ENCODE measurements around the gene OCLN. TPM values are rescaled to one million over a fixed set of nuclear protein-coding genes. Genes with fewer than 3 reads are reported as not detected.

Gene OCLN
- total and polyA plus RNA-seq, 4 donors: 9.9 to 53.9 (median 19.0) TPM

DNA sequence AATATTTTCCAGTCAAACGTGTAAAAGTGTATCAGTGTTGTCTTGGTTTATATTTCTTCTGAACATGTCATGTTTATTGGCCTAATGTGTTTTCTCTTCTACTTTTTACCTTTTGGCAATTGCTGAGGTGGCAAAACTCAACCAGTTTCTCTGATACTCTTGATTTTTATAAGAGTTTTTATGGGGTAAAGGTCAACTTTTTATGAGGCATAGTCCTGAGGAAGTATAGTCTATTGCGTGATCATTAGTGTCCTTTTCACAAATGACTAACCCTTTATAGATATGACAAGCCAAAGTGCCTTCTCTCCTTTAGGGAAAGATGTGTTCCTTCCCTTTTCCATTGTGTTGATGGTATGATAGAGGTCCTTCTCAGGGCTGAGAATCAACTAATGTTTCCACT is 32.9 kb downstream of the OCLN start:
- H3K36me3 ChIP-seq (ENCODE audit: control insufficient read depth in 4 of 4, insufficient read depth in 3 of 4, low read depth in 1 of 4, low read length in 3 of 4): peaks cover 3 to 19% (median 6%) of the 10 kb centered on the region in 4 donors
- 83% methylated on average over 2 of the region's 2 CpGs for WGBS
- H3K9me3 ChIP-seq (ENCODE audit: control insufficient read depth in 4 of 4, low read length in 3 of 4): no peaks in the 10 kb centered on the region
- H3K9ac ChIP-seq (ENCODE audit: low read depth in 1 of 2, low read length in 2 of 2): no peak overlapping the region
- TF ChIP-seq NR2F2 (IDR thresholded peaks at IDR 0.05): no peak
- TF ChIP-seq, protein P1, sequence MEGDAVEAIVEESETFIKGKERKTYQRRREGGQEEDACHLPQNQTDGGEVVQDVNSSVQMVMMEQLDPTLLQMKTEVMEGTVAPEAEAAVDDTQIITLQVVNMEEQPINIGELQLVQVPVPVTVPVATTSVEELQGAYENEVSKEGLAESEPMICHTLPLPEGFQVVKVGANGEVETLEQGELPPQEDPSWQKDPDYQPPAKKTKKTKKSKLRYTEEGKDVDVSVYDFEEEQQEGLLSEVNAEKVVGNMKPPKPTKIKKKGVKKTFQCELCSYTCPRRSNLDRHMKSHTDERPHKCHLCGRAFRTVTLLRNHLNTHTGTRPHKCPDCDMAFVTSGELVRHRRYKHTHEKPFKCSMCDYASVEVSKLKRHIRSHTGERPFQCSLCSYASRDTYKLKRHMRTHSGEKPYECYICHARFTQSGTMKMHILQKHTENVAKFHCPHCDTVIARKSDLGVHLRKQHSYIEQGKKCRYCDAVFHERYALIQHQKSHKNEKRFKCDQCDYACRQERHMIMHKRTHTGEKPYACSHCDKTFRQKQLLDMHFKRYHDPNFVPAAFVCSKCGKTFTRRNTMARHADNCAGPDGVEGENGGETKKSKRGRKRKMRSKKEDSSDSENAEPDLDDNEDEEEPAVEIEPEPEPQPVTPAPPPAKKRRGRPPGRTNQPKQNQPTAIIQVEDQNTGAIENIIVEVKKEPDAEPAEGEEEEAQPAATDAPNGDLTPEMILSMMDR (IDR thresholded peaks at IDR 0.05; ENCODE audit: low read depth, low read length, missing input control): no peak
- H3K4me3 ChIP-seq (ENCODE audit: low read depth in 1 of 3, low read length in 3 of 3): no peak overlapping the region
- no peak for DNase-seq (ENCODE audit: low spot score)
- H3K27ac ChIP-seq (ENCODE audit: low read depth in 1 of 2, low read length in 2 of 2): no peak overlapping the region
- no peaks in the 10 kb centered on the region for H3K4me1 ChIP-seq (ENCODE audit: control insufficient read depth in 4 of 4, insufficient read depth in 4 of 4, low read length in 3 of 4)
- H3K27me3 ChIP-seq (ENCODE audit: control insufficient read depth in 4 of 4, insufficient read depth in 4 of 4, low read length in 3 of 4): no peaks in the 10 kb centered on the region

GRCh38 chr5:69526660-69527059 is 34.1 kb downstream of the OCLN start:
- Histone ChIP-seq H3K36me3 (ENCODE audit: control insufficient read depth in 4 of 4, insufficient read depth in 3 of 4, low read depth in 1 of 4, low read length in 3 of 4) (peaks cover 3 to 17% (median 6%) of the 10 kb centered on the region in 4 donors), H3K9me3 (ENCODE audit: control insufficient read depth in 4 of 4, low read length in 3 of 4) (no peaks in the 10 kb centered on the region), H3K4me3 (ENCODE audit: low read depth in 1 of 3, low read length in 3 of 3) (no peak overlapping the region), H3K27me3 (ENCODE audit: control insufficient read depth in 4 of 4, insufficient read depth in 4 of 4, low read length in 3 of 4) (no peaks in the 10 kb centered on the region), H3K4me1 (ENCODE audit: control insufficient read depth in 4 of 4, insufficient read depth in 4 of 4, low read length in 3 of 4) (peaks cover 0 to 4% (median 0%) of the 10 kb centered on the region in 4 donors), H3K27ac (ENCODE audit: low read depth in 1 of 2, low read length in 2 of 2) (no peak overlapping the region), H3K9ac (ENCODE audit: low read depth in 1 of 2, low read length in 2 of 2) (no peak overlapping the region)
- DNase-seq (ENCODE audit: low spot score): no peak
- 94% methylated on average over 9 of the region's 9 CpGs for WGBS
- no peak for TF ChIP-seq REST (IDR thresholded peaks at IDR 0.05)
- TF ChIP-seq RAD21 (IDR thresholded peaks at IDR 0.05): no peak
- no peak for TF ChIP-seq EGR1 (IDR thresholded peaks at IDR 0.05; ENCODE audit: low read depth in 2 of 2)
- TF ChIP-seq, protein P1 (IDR thresholded peaks at IDR 0.05; ENCODE audit: low read depth, low read length, missing input control): no peak
- no peak for TF ChIP-seq HNF4A (conservative IDR thresholded peaks at IDR 0.05)
- TF ChIP-seq JUND (IDR thresholded peaks at IDR 0.05): no peak
- TF ChIP-seq FOXA1 (IDR thresholded peaks at IDR 0.05): no peak

- Histone ChIP-seq H3K36me3 (ENCODE audit: control insufficient read depth in 4 of 4, insufficient read depth in 3 of 4, low read depth in 1 of 4, low read length in 3 of 4) (peaks cover 3 to 12% (median 6%) of the 10 kb centered on the region in 4 donors), H3K4me3 (ENCODE audit: low read depth in 1 of 3, low read length in 3 of 3) (no peak overlapping the region), H3K27me3 (ENCODE audit: control insufficient read depth in 4 of 4, insufficient read depth in 4 of 4, low read length in 3 of 4) (no peaks in the 10 kb centered on the region), H3K9me3 (ENCODE audit: control insufficient read depth in 4 of 4, low read length in 3 of 4) (no peaks in the 10 kb centered on the region), H3K27ac (ENCODE audit: low read depth in 1 of 2, low read length in 2 of 2) (no peak overlapping the region), H3K9ac (ENCODE audit: low read depth in 1 of 2, low read length in 2 of 2) (no peak overlapping the region), H3K4me1 (ENCODE audit: control insufficient read depth in 4 of 4, insufficient read depth in 4 of 4, low read length in 3 of 4) (peaks cover 0 to 4% (median 0%) of the 10 kb centered on the region in 4 donors)
- WGBS: 94% methylated on average over 7 of the region's 7 CpGs
- no peak for DNase-seq (ENCODE audit: low spot score)
- TF ChIP-seq HNF4G (IDR thresholded peaks at IDR 0.05) (no peak), RAD21 (IDR thresholded peaks at IDR 0.05) (no peak), NR2F2 (IDR thresholded peaks at IDR 0.05) (no peak), TAF1 (conservative IDR thresholded peaks at IDR 0.05) (no peak), FOXA2 (IDR thresholded peaks at IDR 0.05) (no peak), JUND (IDR thresholded peaks at IDR 0.05) (no peak), FOXA1 (IDR thresholded peaks at IDR 0.05) (no peak), YY1 (IDR thresholded peaks at IDR 0.05) (no peak), ZBTB33 (IDR thresholded peaks at IDR 0.05) (no peak), SP1 (IDR thresholded peaks at IDR 0.05) (no peak)
- TF ChIP-seq, protein P1 (IDR thresholded peaks at IDR 0.05; ENCODE audit: low read depth, low read length, missing input control): no peak
Observed at GRCh38 chr5:69527128-69527770, 34.7 kb downstream of the OCLN start.
